HuH-7 (cell line): ENCODE results near the gene SERPINF2.
"Not testable (repeated sequence)": the region's sequence is repeated elsewhere in the genome, so short reads cannot be mapped to it uniquely, and the experiment has no call there.

Experiments
- DNase-seq: peaks from one replicate; pipeline ENCODE4 v3.0.0; 2011; ENCODE audit warnings: low spot score

SERPINF2 gene

GRCh38 chr17:1716076-1716911 is 26.4 kb upstream of the SERPINF2 start:
- peak; percentile 92 for DNase-seq

GRCh38 chr17:1716912-1717695 is 25.6 kb upstream of the SERPINF2 start:
- peak; percentile 94 for DNase-seq

GRCh38 chr17:1718362-1719165 is 24.1 kb upstream of the SERPINF2 start:
- DNase-seq: no peak

- no peak for DNase-seq
Measured at GRCh38 chr17:1720856-1721386, 21.8 kb upstream of the SERPINF2 start.

GRCh38 chr17:1722022-1722421 is 20.6 kb upstream of the SERPINF2 start:
- not testable (repeated sequence) for DNase-seq

GRCh38 chr17:1724351-1724868 is 18.3 kb upstream of the SERPINF2 start, which contains the start of gene WDR81:
Gene WDR81, plus strand, starts transcription at chr17:1724704. Its CDS starts 256 bp downstream, at chr17:1724960.
- peak; percentile 84 for DNase-seq

- DNase-seq: peak; percentile 41
Measured at GRCh38 chr17:1724869-1725641, 17.6 kb upstream of the SERPINF2 start.

GRCh38 chr17:1725642-1726511 is 16.8 kb upstream of the SERPINF2 start:
- no peak for DNase-seq

- no peak for DNase-seq
Measured at GRCh38 chr17:1726626-1727257, 15.9 kb upstream of the SERPINF2 start.

GRCh38 chr17:1727258-1727789 is 15.3 kb upstream of the SERPINF2 start:
- no peak for DNase-seq

GRCh38 chr17:1727876-1728630 is 14.6 kb upstream of the SERPINF2 start:
- no peak for DNase-seq

GRCh38 chr17:1729966-1730325 is 12.7 kb upstream of the SERPINF2 start:
- no peak for DNase-seq

GRCh38 chr17:1730326-1731193 is 12.1 kb upstream of the SERPINF2 start:
- DNase-seq: no peak

GRCh38 chr17:1731194-1731506 is 11.5 kb upstream of the SERPINF2 start:
- no peak for DNase-seq

- DNase-seq: no peak
Measured at GRCh38 chr17:1732241-1732832, 10.3 kb upstream of the SERPINF2 start.

GRCh38 chr17:1732833-1733321 is 9.8 kb upstream of the SERPINF2 start:
- DNase-seq: no peak

GRCh38 chr17:1733759-1734158 is 8.9 kb upstream of the SERPINF2 start:
- DNase-seq: no peak
